NCI-H2171 (cell line): ENCODE results near the gene WNK1.

Source experiments
- DNase-seq: peaks from one replicate; lab custom pipeline; 2025; lab: John Stamatoyannopoulos, UW

WNK1 gene

GRCh38 chr12:951176-951575, 198.8 kb downstream of the WNK1 start:
- DNase-seq, result peak; percentile 9

GRCh38 chr12:953776-954175, 201.4 kb downstream of the WNK1 start:
- DNase-seq, result peak; percentile 65

- no peak for DNase-seq
These were observed 202.4 kb downstream of the WNK1 start for GRCh38 chr12:954741-955140.

GRCh38 chr12:955939-956338, 203.6 kb downstream of the WNK1 start:
- DNase-seq, result no peak

GRCh38 chr12:958588-959123, 206.3 kb downstream of the WNK1 start:
- no peak for DNase-seq
